WTC11 (cell line): Measurements from ENCODE around the gene ID4. TPM values are rescaled to one million over a fixed set of nuclear protein-coding genes. Genes with fewer than 3 reads are reported as not detected.

Experiments
- ATAC-seq: fragments of 200-7000 bp; cut with Tn5 transposase; 2 replicates; pipeline ENCODE4 v1.10.0; 2021; ENCODE audit warnings: mild to moderate bottlenecking, moderate library complexity
- CTCF ChIA-PET: fragments of 300-600 bp; sonication (Branson Sonifier 250); formaldehyde crosslinking; loops from one replicate; lab custom pipeline; 2021; ENCODE audit warnings: antibody characterized with exemption; lab: Charles Lee
- POLR2A ChIA-PET: fragments of 350-600 bp; sonication (Branson Sonifier 250); formaldehyde crosslinking; loops from one replicate; lab custom pipeline; 2021; ENCODE audit warnings: antibody characterized with exemption; lab: Charles Lee
- DNase-seq: peaks from one replicate; pipeline ENCODE4 v3.0.0; 2021; ENCODE audit warnings: low spot score
- H3K27ac Mint-ChIP-seq: 2 replicates; pipeline ENCODE4 v1.8.0; 2021; ENCODE audit warnings: mixed read lengths
- H3K27me3 Mint-ChIP-seq: 2 replicates; pipeline ENCODE4 v1.8.0; 2021; ENCODE audit warnings: low read depth, mild to moderate bottlenecking, moderate library complexity, mixed read lengths
- H3K36me3 Mint-ChIP-seq: 2 replicates; pipeline ENCODE4 v1.8.0; 2021; ENCODE audit warnings: mixed read lengths
- H3K4me1 Mint-ChIP-seq: 2 replicates; pipeline ENCODE4 v1.8.0; 2022; ENCODE audit warnings: mixed read lengths
- H3K4me3 Mint-ChIP-seq: 2 replicates; pipeline ENCODE4 v1.8.0; 2021; ENCODE audit warnings: mild to moderate bottlenecking, moderate library complexity, mixed read lengths
- H3K9me3 Mint-ChIP-seq: 2 replicates; pipeline ENCODE4 v1.8.0; 2021; ENCODE audit warnings: mixed read lengths
- E2F4 ChIP-seq: sonication (generic); formaldehyde crosslinking; IDR thresholded peaks from 2 replicates; pipeline ENCODE4 v1.8.1; 2022; ENCODE audit warnings: low read depth, mild to moderate bottlenecking, moderate library complexity, missing genetic modification reagents, borderline replicate concordance
- EMX1 ChIP-seq: fragments of 250-450 bp; sonication (Bioruptor Pico); IDR thresholded peaks from 2 replicates; pipeline ENCODE4 v1.8.0; 2021; ENCODE audit warnings: mild to moderate bottlenecking
- ERG ChIP-seq: fragments of 250-450 bp; sonication (Bioruptor Pico); IDR thresholded peaks from 2 replicates; pipeline ENCODE4 v1.8.0; 2021; ENCODE audit warnings: mild to moderate bottlenecking
- FOXK1 ChIP-seq: sonication (generic); formaldehyde crosslinking; IDR thresholded peaks from 2 replicates; pipeline ENCODE4 v1.8.0; 2022; ENCODE audit warnings: mild to moderate bottlenecking, moderate library complexity, missing genetic modification reagents
- GRHL2 ChIP-seq: fragments of 250-450 bp; sonication (Bioruptor Pico); IDR thresholded peaks from 2 replicates; pipeline ENCODE4 v1.8.0; 2022; ENCODE audit warnings: mild to moderate bottlenecking, moderate library complexity; ENCODE audit not compliant: insufficient replicate concordance, severe bottlenecking
- MAX ChIP-seq: sonication (generic); formaldehyde crosslinking; IDR thresholded peaks from 2 replicates; pipeline ENCODE4 v1.8.0; 2022; ENCODE audit warnings: mild to moderate bottlenecking, missing genetic modification reagents
- SOX15 ChIP-seq: fragments of 250-450 bp; sonication (Bioruptor Pico); IDR thresholded peaks from 2 replicates; pipeline ENCODE4 v1.9.0; 2021; ENCODE audit warnings: mild to moderate bottlenecking
- SP1 ChIP-seq: sonication (generic); formaldehyde crosslinking; conservative IDR thresholded peaks from 2 replicates; pipeline ENCODE4 v1.8.1; 2022; ENCODE audit warnings: missing genetic modification reagents
- STAT6 ChIP-seq: sonication (generic); formaldehyde crosslinking; conservative IDR thresholded peaks from 2 replicates; pipeline ENCODE4 v1.8.1; 2023; ENCODE audit warnings: mild to moderate bottlenecking, low read depth, missing genetic modification reagents, moderate library complexity
- TEAD1 ChIP-seq: sonication (generic); formaldehyde crosslinking; IDR thresholded peaks from 2 replicates; pipeline ENCODE4 v1.8.0; 2022; ENCODE audit warnings: mild to moderate bottlenecking, missing genetic modification reagents
- ZBTB43 ChIP-seq: sonication (generic); formaldehyde crosslinking; IDR thresholded peaks from 2 replicates; pipeline ENCODE4 v1.8.1; 2023; ENCODE audit warnings: mild to moderate bottlenecking, missing genetic modification reagents
- ZNF512 ChIP-seq: sonication (generic); formaldehyde crosslinking; IDR thresholded peaks from 2 replicates; pipeline ENCODE4 v1.8.1; 2022; ENCODE audit warnings: missing genetic modification reagents, borderline replicate concordance
- ZSCAN18 ChIP-seq: fragments of 250-450 bp; sonication (Bioruptor Pico); IDR thresholded peaks from 2 replicates; pipeline ENCODE4 v2.1.2; 2022; ENCODE audit warnings: mild to moderate bottlenecking, moderate library complexity
- total RNA-seq: library from RNA; stranded (reverse); gene quantifications from 3 replicates; pipeline ENCODE4 v1.2.3, GENCODE V29; 2021
- TF ChIP-seq, protein P1 (sequence below): sonication (generic); formaldehyde crosslinking; IDR thresholded peaks from 2 replicates; pipeline ENCODE4 v1.8.1; 2023; ENCODE audit warnings: mild to moderate bottlenecking, moderate library complexity, missing genetic modification reagents
- TF ChIP-seq, protein P2 (sequence below): fragments of 200-600 bp; IDR thresholded peaks from 2 replicates; pipeline ENCODE4 v1.8.0; 2022; ENCODE audit warnings: antibody characterized with exemption

The ID4 gene
- total RNA-seq, 1 experiment from 2014 or later = 4.5 TPM

DNA sequence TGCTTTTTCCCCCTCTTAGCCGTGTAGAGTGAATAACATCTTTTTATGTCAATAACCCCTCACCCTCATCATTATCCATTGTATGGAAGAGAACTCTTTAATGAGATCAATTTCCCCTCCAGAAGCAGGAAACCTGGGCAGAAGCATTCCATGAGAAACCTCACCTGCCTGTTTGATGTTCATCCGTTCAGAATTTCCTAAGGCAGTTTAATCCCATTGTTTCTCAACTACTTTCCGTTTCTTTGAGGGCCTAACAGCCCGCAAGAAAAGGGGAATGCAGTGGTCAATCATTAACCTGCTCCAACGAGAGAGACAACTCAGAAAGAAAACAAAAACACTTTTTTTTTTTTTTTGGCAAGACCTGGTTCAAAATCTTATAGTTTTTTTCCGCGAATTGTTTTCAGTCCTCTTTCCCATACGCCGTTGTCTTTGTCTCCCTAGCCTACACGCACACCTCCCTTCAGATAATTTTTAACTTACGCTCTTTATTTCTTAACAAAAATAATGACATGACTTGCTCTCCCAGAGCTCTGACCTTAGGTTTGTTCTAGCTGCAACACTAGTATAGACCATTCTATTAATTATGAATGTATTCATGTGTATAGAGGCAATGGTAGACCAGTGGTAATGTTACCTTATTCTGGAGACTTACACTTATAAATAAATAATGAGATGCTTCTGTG lies 25.6 kb upstream of the ID4 start:
- Mint-ChIP-seq H3K27me3 (no peaks in the 10 kb centered on the region; the same call in 1 of the 2 replicates), H3K27ac (peak overlapping the region; percentile 58)
- POLR2A ChIA-PET = no interaction called here
- TF ChIP-seq EMX1 = no peak
- no peak for TF ChIP-seq FOXK1 (CRISPR knock-in tag)
- TF ChIP-seq E2F4 (CRISPR knock-in tag) = no peak
- TF ChIP-seq ZBTB43 = no peak
- no peak for TF ChIP-seq ZNF512 (CRISPR knock-in tag)
- TF ChIP-seq TEAD1 (CRISPR knock-in tag) = no peak
- no peak for TF ChIP-seq GRHL2 (CRISPR knock-in tag)
- no peak for TF ChIP-seq SOX15
- TF ChIP-seq, protein P1, sequence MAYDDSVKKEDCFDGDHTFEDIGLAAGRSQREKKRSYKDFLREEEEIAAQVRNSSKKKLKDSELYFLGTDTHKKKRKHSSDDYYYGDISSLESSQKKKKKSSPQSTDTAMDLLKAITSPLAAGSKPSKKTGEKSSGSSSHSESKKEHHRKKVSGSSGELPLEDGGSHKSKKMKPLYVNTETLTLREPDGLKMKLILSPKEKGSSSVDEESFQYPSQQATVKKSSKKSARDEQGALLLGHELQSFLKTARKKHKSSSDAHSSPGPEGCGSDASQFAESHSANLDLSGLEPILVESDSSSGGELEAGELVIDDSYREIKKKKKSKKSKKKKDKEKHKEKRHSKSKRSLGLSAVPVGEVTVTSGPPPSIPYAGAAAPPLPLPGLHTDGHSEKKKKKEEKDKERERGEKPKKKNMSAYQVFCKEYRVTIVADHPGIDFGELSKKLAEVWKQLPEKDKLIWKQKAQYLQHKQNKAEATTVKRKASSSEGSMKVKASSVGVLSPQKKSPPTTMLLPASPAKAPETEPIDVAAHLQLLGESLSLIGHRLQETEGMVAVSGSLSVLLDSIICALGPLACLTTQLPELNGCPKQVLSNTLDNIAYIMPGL (CRISPR knock-in tag) = no peak
- TF ChIP-seq STAT6 (CRISPR knock-in tag) = no peak
- TF ChIP-seq, all 79 proteins: peak for 0
- ATAC-seq (peak; percentile 44; the same call in 1 of the 2 replicates), DNase-seq (no peak)
- peaks cover 2% of the 10 kb centered on the region; the same call in 1 of the 2 replicates for H3K36me3 Mint-ChIP-seq
- H3K9me3 Mint-ChIP-seq = peaks cover 10% of the 10 kb centered on the region
- H3K4me3 Mint-ChIP-seq = no peak overlapping the region
- CTCF ChIA-PET = no interaction called here
- peaks cover 13% of the 10 kb centered on the region for H3K4me1 Mint-ChIP-seq

DNA sequence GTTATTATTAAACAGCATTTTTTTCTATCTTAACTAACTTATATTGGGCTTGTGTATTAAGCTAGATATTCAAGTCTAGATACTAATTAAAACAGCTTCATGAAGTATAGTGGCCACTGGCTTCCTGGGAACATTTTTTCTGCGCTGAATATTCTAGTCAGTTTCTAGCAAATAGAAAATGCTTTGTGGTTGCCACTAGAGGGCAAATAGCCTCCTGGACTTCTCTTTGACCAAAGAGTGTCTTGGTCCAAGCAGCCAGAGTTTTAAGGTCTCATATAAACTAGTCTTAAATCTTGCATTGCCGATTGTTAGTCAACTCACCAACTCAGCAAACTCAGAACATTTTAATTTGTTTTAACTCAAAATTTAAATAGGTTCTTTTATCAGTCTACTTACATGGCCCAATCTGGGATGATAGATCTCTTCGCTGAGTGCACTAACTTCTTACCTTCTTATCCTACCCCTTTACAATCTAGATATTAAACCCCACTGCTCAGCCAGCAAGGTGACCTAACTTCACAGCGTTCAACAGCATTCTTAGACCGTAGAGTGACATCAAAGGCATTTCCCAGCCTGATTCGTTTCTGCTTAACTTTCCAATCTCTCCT lies 24.6 kb upstream of the ID4 start:
- ATAC-seq (peak; percentile 67), DNase-seq (no peak)
- Mint-ChIP-seq H3K4me3 (no peak overlapping the region), H3K27ac (no peak overlapping the region), H3K9me3 (peaks cover 18% of the 10 kb centered on the region), H3K4me1 (peaks cover 13% of the 10 kb centered on the region), H3K36me3 (no peaks in the 10 kb centered on the region), H3K27me3 (no peaks in the 10 kb centered on the region)
- CTCF ChIA-PET = no interaction called here
- POLR2A ChIA-PET = no interaction called here
- no peak for TF ChIP-seq ERG (CRISPR knock-in tag)
- TF ChIP-seq, protein P2, sequence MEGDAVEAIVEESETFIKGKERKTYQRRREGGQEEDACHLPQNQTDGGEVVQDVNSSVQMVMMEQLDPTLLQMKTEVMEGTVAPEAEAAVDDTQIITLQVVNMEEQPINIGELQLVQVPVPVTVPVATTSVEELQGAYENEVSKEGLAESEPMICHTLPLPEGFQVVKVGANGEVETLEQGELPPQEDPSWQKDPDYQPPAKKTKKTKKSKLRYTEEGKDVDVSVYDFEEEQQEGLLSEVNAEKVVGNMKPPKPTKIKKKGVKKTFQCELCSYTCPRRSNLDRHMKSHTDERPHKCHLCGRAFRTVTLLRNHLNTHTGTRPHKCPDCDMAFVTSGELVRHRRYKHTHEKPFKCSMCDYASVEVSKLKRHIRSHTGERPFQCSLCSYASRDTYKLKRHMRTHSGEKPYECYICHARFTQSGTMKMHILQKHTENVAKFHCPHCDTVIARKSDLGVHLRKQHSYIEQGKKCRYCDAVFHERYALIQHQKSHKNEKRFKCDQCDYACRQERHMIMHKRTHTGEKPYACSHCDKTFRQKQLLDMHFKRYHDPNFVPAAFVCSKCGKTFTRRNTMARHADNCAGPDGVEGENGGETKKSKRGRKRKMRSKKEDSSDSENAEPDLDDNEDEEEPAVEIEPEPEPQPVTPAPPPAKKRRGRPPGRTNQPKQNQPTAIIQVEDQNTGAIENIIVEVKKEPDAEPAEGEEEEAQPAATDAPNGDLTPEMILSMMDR = peak; percentile 40; the same call in 1 of the 2 replicates
- TF ChIP-seq SP1 = no peak
- no peak for TF ChIP-seq ZSCAN18
- TF ChIP-seq MAX = no peak
